ENCODE measurements around the gene SLC22A15. TPM values are rescaled to one million over a fixed set of nuclear protein-coding genes. Genes with fewer than 3 reads are reported as not detected.

SLC22A15 gene
- polyA plus RNA-seq, 1 donor from 2014 or later, result 3.1 TPM

GRCh38 chr1:116066868-116067565, 90.7 kb downstream of the SLC22A15 start:
- Histone ChIP-seq H3K36me3 (ENCODE audit: insufficient read depth, low read length) (no peaks in the 10 kb centered on the region), H3K79me2 (replicated peaks; ENCODE audit: insufficient read depth, low read length) (no peaks in the 10 kb centered on the region), H3K9ac (ENCODE audit: low read length) (no peak overlapping the region), H3K27ac (ENCODE audit: low read length) (no peak overlapping the region), H3K4me3 (ENCODE audit: low read length) (no peak overlapping the region), H4K20me1 (ENCODE audit: insufficient read depth) (no peaks in the 10 kb centered on the region), H3K9me3 (ENCODE audit: low read length) (no peaks in the 10 kb centered on the region), H3F3A (ENCODE audit: insufficient read depth, low read length, poor library complexity, severe bottlenecking) (no peaks in the 10 kb centered on the region), H2AFZ (ENCODE audit: low read depth, low read length) (no peak overlapping the region), H3K9me2 (ENCODE audit: insufficient read depth, low read length) (no peaks in the 10 kb centered on the region), H3K27me3 (ENCODE audit: insufficient read depth, low read depth, low read length) (no peaks in the 10 kb centered on the region), H3K4me2 (ENCODE audit: low read length) (no peak overlapping the region)
- TF ChIP-seq MXI1 (conservative IDR thresholded peaks at IDR 0.05; ENCODE audit: poor library complexity, severe bottlenecking) (no peak), TAF1 (IDR thresholded peaks at IDR 0.05; ENCODE audit: low read depth) (no peak), REST (IDR thresholded peaks at IDR 0.05; ENCODE audit: borderline replicate concordance) (no peak), EZH2 (IDR thresholded peaks at IDR 0.05; ENCODE audit: borderline replicate concordance, insufficient read depth, low read length, poor library complexity, severe bottlenecking) (no peak), CTCF (IDR thresholded peaks at IDR 0.05; ENCODE audit: poor library complexity, severe bottlenecking) (no peak), SMC3 (conservative IDR thresholded peaks at IDR 0.05; ENCODE audit: poor library complexity) (no peak), POLR2AphosphoS5 (IDR thresholded peaks at IDR 0.05) (no peak), EP300 (conservative IDR thresholded peaks at IDR 0.05; ENCODE audit: poor library complexity, severe bottlenecking) (no peak), RAD21 (conservative IDR thresholded peaks at IDR 0.05) (no peak)

GRCh38 chr1:116067566-116067890, 91.2 kb downstream of the SLC22A15 start:
- Histone ChIP-seq H3K4me2 (ENCODE audit: low read length) (no peak overlapping the region), H4K20me1 (ENCODE audit: insufficient read depth) (no peaks in the 10 kb centered on the region), H3F3A (ENCODE audit: insufficient read depth, low read length, poor library complexity, severe bottlenecking) (no peaks in the 10 kb centered on the region), H3K27ac (ENCODE audit: low read length) (no peak overlapping the region), H3K9me3 (ENCODE audit: low read length) (no peaks in the 10 kb centered on the region), H3K9me2 (ENCODE audit: insufficient read depth, low read length) (no peaks in the 10 kb centered on the region), H3K4me3 (ENCODE audit: low read length) (no peak overlapping the region), H3K79me2 (replicated peaks; ENCODE audit: insufficient read depth, low read length) (no peaks in the 10 kb centered on the region), H3K27me3 (ENCODE audit: insufficient read depth, low read depth, low read length) (no peaks in the 10 kb centered on the region), H3K9ac (ENCODE audit: low read length) (no peak overlapping the region), H2AFZ (ENCODE audit: low read depth, low read length) (no peak overlapping the region), H3K36me3 (ENCODE audit: insufficient read depth, low read length) (no peaks in the 10 kb centered on the region)
- TF ChIP-seq POLR2AphosphoS5 (IDR thresholded peaks at IDR 0.05), result no peak
- TF ChIP-seq EZH2 (IDR thresholded peaks at IDR 0.05; ENCODE audit: borderline replicate concordance, insufficient read depth, low read length, poor library complexity, severe bottlenecking), result no peak
- TF ChIP-seq SMC3 (conservative IDR thresholded peaks at IDR 0.05; ENCODE audit: poor library complexity), result no peak
- TF ChIP-seq CTCF (IDR thresholded peaks at IDR 0.05; ENCODE audit: poor library complexity, severe bottlenecking), result no peak
- TF ChIP-seq RAD21 (conservative IDR thresholded peaks at IDR 0.05), result no peak
- no peak for TF ChIP-seq EP300 (conservative IDR thresholded peaks at IDR 0.05; ENCODE audit: poor library complexity, severe bottlenecking)
- TF ChIP-seq TAF1 (IDR thresholded peaks at IDR 0.05; ENCODE audit: low read depth), result no peak
- TF ChIP-seq REST (IDR thresholded peaks at IDR 0.05; ENCODE audit: borderline replicate concordance), result no peak
- TF ChIP-seq MXI1 (conservative IDR thresholded peaks at IDR 0.05; ENCODE audit: poor library complexity, severe bottlenecking), result no peak
